ENCODE measurements around the gene STXBP6.

Gene STXBP6

DNA sequence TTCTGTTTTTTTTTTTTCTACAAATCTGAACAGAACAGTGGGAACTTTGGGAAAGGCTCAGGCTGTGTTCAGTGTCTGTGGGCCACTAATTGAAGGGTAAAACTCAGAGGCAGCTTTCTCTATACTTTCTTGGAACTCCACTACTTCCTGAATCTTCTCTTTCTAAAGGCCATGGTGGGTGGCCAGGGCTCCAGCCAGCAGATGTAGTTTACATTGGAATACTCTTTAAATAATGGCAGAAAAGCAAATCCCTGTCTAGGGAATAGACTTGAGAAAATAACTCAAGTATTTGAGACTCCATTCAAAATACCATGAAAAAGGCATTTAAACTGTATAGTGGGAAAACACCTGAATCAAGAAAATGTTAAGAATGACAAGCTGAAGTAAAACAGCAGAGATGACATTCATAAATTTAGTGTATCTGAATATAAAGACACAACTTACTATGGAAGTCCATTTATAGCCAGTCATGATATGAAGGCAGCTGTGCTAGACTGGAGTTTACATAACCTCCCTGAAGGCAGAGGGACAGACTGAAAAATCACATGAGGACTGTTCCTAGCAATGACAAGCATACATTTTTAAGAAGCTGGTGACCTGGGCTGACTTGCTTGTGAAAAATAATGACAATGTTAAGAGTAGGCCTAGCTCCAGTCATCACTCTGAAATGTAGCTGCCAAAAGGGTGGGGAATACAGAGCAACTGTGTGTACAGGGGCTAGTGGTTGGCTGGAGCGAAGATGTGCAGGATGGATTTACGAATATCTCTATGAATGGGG is 168.6 kb downstream of the STXBP6 start (continued):
- TF ChIP-seq, protein P1, sequence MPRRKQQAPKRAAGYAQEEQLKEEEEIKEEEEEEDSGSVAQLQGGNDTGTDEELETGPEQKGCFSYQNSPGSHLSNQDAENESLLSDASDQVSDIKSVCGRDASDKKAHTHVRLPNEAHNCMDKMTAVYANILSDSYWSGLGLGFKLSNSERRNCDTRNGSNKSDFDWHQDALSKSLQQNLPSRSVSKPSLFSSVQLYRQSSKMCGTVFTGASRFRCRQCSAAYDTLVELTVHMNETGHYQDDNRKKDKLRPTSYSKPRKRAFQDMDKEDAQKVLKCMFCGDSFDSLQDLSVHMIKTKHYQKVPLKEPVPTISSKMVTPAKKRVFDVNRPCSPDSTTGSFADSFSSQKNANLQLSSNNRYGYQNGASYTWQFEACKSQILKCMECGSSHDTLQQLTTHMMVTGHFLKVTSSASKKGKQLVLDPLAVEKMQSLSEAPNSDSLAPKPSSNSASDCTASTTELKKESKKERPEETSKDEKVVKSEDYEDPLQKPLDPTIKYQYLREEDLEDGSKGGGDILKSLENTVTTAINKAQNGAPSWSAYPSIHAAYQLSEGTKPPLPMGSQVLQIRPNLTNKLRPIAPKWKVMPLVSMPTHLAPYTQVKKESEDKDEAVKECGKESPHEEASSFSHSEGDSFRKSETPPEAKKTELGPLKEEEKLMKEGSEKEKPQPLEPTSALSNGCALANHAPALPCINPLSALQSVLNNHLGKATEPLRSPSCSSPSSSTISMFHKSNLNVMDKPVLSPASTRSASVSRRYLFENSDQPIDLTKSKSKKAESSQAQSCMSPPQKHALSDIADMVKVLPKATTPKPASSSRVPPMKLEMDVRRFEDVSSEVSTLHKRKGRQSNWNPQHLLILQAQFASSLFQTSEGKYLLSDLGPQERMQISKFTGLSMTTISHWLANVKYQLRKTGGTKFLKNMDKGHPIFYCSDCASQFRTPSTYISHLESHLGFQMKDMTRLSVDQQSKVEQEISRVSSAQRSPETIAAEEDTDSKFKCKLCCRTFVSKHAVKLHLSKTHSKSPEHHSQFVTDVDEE (CRISPR knock-in tag; IDR thresholded peaks at IDR 0.05), result no peak
- TF ChIP-seq ARNTL (CRISPR knock-in tag; IDR thresholded peaks at IDR 0.05; ENCODE audit: borderline replicate concordance, low read depth) (no peak), ESRRG (CRISPR knock-in tag; IDR thresholded peaks at IDR 0.05) (no peak), OSR1 (CRISPR knock-in tag; IDR thresholded peaks at IDR 0.05) (no peak)

DNA sequence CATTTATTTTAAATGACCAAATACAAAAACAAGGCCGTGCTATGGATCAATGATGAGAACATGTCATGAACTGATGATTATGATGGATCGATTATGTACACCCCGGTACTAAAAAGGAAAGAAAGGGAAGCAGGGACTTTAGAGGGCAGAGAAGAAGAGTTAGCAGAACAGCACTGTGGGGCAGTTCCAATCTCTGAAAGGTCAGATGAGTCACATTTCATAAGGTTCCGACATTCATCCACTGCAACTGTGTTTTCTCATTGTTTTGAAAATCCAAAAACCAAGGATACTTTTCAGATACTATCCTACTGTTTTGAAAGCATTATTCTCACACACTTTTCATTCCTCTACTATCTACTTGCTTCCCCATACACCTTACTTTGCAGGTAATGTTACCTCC is 169.3 kb downstream of the STXBP6 start:
- no peak for ATAC-seq
- TF ChIP-seq, protein P1 (CRISPR knock-in tag; IDR thresholded peaks at IDR 0.05), result no peak
- TF ChIP-seq SNAI2 (CRISPR knock-in tag; IDR thresholded peaks at IDR 0.05) (no peak), TOX (CRISPR knock-in tag; IDR thresholded peaks at IDR 0.05; ENCODE audit: borderline replicate concordance) (no peak), ZC3H10 (CRISPR knock-in tag; IDR thresholded peaks at IDR 0.05) (no peak), PPARA (CRISPR knock-in tag; IDR thresholded peaks at IDR 0.05; ENCODE audit: borderline replicate concordance) (no peak), BACH2 (CRISPR knock-in tag; IDR thresholded peaks at IDR 0.05; ENCODE audit: borderline replicate concordance) (no peak), ZFP30 (CRISPR knock-in tag; IDR thresholded peaks at IDR 0.05) (no peak), TCF4 (CRISPR knock-in tag; IDR thresholded peaks at IDR 0.05; ENCODE audit: borderline replicate concordance) (no peak), ARNTL (CRISPR knock-in tag; IDR thresholded peaks at IDR 0.05; ENCODE audit: borderline replicate concordance, low read depth) (no peak), RARB (CRISPR knock-in tag; IDR thresholded peaks at IDR 0.05) (no peak), ZFP3 (CRISPR knock-in tag; IDR thresholded peaks at IDR 0.05) (no peak), ISL1 (CRISPR knock-in tag; IDR thresholded peaks at IDR 0.05) (no peak), ZNF70 (CRISPR knock-in tag; IDR thresholded peaks at IDR 0.05) (no peak), CSDC2 (CRISPR knock-in tag; IDR thresholded peaks at IDR 0.05) (no peak)
- TF ChIP-seq, protein P2, sequence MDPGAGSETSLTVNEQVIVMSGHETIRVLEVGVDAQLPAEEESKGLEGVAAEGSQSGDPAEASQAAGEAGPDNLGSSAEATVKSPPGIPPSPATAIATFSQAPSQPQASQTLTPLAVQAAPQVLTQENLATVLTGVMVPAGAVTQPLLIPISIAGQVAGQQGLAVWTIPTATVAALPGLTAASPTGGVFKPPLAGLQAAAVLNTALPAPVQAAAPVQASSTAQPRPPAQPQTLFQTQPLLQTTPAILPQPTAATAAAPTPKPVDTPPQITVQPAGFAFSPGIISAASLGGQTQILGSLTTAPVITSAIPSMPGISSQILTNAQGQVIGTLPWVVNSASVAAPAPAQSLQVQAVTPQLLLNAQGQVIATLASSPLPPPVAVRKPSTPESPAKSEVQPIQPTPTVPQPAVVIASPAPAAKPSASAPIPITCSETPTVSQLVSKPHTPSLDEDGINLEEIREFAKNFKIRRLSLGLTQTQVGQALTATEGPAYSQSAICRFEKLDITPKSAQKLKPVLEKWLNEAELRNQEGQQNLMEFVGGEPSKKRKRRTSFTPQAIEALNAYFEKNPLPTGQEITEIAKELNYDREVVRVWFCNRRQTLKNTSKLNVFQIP (CRISPR knock-in tag; IDR thresholded peaks at IDR 0.05; ENCODE audit: borderline replicate concordance, low read depth), result no peak
- TF ChIP-seq, protein P3, sequence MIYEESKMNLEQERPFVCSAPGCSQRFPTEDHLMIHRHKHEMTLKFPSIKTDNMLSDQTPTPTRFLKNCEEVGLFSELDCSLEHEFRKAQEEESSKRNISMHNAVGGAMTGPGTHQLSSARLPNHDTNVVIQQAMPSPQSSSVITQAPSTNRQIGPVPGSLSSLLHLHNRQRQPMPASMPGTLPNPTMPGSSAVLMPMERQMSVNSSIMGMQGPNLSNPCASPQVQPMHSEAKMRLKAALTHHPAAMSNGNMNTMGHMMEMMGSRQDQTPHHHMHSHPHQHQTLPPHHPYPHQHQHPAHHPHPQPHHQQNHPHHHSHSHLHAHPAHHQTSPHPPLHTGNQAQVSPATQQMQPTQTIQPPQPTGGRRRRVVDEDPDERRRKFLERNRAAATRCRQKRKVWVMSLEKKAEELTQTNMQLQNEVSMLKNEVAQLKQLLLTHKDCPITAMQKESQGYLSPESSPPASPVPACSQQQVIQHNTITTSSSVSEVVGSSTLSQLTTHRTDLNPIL (CRISPR knock-in tag; IDR thresholded peaks at IDR 0.05; ENCODE audit: low read depth), result no peak
- TF ChIP-seq, protein P4, sequence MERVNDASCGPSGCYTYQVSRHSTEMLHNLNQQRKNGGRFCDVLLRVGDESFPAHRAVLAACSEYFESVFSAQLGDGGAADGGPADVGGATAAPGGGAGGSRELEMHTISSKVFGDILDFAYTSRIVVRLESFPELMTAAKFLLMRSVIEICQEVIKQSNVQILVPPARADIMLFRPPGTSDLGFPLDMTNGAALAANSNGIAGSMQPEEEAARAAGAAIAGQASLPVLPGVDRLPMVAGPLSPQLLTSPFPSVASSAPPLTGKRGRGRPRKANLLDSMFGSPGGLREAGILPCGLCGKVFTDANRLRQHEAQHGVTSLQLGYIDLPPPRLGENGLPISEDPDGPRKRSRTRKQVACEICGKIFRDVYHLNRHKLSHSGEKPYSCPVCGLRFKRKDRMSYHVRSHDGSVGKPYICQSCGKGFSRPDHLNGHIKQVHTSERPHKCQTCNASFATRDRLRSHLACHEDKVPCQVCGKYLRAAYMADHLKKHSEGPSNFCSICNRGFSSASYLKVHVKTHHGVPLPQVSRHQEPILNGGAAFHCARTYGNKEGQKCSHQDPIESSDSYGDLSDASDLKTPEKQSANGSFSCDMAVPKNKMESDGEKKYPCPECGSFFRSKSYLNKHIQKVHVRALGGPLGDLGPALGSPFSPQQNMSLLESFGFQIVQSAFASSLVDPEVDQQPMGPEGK (CRISPR knock-in tag; IDR thresholded peaks at IDR 0.05; ENCODE audit: borderline replicate concordance), result no peak
